Effector CD4-positive, alpha-beta T cell (primary cell): Measurements from ENCODE around the gene PVALB.
"Not testable (repeated sequence)": the region's sequence is repeated elsewhere in the genome, so short reads cannot be mapped to it uniquely, and the experiment has no call there.

ENCODE experiments used
- DNase-seq: peaks from one replicate; pipeline ENCODE4 v3.0.0-alpha.2; 2020

PVALB gene

DNA sequence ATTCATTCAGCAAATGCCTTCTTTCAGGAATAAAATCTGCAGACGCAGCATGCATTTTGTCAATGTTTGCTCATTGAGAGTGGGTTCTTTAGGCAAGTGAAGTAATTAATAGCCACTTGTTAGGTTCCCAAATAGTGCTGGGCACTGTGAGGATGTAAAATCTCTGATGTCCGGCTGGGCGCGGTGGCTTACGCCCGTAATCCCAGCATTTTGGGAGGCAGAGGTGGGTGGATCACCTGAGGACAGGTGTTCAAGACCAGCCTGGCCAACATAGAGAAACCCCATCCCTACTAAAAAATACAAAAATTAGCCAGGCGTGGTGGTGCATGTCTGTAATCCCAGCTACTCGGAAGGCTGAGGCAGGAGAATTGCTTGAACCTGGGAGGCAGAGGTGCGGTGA is 62.0 kb downstream of the PVALB start:
- not testable (repeated sequence) for DNase-seq

DNA sequence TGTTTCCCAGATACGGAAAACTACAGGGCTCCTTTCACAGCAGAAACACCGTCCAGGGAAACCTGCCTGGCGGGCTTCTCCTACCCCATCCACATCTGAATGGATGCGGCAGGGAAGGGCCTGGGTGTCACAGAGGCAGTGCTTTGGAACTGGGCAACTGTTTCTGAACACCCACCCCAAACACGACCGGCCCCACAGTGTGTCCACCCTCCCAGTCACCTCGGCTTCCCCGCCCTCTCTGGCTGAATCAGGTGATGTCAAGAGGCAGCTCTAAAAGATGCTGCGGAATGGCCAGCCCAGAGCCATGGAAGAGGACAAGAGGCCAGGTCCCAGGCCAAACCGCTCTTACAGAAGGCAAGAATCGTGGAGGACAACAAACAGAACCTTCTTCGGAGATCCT is 62.9 kb downstream of the PVALB start:
- DNase-seq = no peak

DNA sequence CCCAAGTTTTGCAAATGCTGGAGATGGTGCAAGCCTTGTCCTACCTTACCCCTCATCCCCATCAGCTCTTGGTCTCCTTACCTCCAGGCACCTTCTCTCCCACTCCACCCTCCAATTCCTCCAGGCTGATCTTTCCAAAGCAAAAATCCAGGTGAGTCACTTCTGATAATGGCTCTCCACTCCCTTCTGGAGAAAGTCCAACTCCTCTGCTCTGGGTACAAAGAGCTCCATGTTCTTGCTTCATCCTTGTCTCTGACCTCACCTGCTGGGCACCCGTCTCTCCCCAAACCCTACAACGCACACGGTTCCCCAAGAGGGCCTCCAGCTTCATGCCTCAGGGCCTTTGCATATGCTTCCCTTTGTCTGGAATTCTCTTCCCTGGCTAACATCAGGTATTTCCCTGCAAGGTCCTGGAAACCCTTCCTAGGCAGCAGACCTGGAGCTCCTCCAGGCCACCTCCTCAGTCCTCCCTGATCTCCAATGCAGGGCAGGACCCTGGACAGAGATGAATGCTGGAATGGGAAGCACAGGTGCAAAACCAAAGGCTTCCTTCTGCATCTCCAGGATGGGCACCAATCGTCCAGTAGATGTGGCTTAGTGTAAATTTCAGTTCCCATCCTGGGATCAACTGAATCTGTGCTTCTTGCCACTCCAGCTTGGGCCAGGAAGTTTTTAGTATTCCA is 63.6 kb downstream of the PVALB start:
- no peak for DNase-seq
